Activated naive CD8-positive, alpha-beta T cell treated with anti-CD3 and anti-CD28 coated beads, Interleukin-2, amount 50 U/mL, for 24 hours (primary cell): Measurements from ENCODE around the gene USP9X.
A peak's percentile ranks its signal among the peaks of the same experiment; 100 is the strongest.
"Not testable (repeated sequence)": the region's sequence is repeated elsewhere in the genome, so short reads cannot be mapped to it uniquely, and the experiment has no call there.

Experiments used
- ATAC-seq: fragments of 150-1000 bp; cut with Tn5 transposase; one replicate; pipeline ENCODE4 v1.10.0; 2021
- DNase-seq: peaks from one replicate; pipeline ENCODE4 v3.0.0; 2021
- H3K27ac Mint-ChIP-seq: one replicate; pipeline ENCODE4 v1.8.0; 2021; ENCODE audit warnings: mild to moderate bottlenecking, mixed read lengths
- H3K27me3 Mint-ChIP-seq: one replicate; pipeline ENCODE4 v1.8.0; 2021; ENCODE audit warnings: mixed read lengths
- H3K36me3 Mint-ChIP-seq: one replicate; pipeline ENCODE4 v1.8.0; 2021; ENCODE audit warnings: low read depth, mixed read lengths
- H3K4me1 Mint-ChIP-seq: one replicate; pipeline ENCODE4 v1.8.0; 2021; ENCODE audit warnings: mixed read lengths
- H3K4me3 Mint-ChIP-seq: one replicate; pipeline ENCODE4 v1.8.0; 2021; ENCODE audit warnings: mild to moderate bottlenecking, moderate library complexity, mixed read lengths
- H3K9me3 Mint-ChIP-seq: one replicate; pipeline ENCODE4 v1.8.0; 2021; ENCODE audit warnings: mixed read lengths

Gene USP9X

DNA sequence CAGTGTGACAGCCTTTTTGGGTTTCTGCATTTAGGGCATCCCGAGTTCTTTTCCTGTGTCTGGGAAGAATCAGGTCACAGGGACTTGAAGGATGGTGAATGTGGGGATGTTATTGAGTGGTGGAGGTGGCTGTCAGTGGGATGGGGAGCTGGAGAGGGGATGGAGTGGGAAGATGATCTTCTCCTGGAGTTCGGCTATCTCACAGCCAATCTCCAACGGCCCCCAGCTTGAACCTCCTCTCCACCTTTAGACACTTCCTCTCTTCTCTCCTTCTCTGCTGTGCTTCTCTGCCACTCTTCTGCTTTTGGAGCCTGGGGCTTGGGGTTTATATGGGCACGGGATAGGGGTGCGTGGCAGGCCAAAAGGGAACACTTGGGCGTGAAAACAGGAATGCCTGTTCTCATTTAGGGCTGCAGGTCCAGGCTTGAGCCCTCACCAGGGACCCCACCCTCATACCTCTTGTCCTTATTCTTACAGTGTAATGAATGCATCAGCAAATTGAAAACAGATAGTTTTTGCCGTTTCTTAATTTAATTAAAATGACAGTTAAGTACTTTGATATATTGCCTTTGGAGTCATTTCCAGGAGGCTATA, 37.5 kb downstream of the USP9X start:
- DNase-seq (no peak), ATAC-seq (no peak)
- Mint-ChIP-seq H3K27ac (no peak overlapping the region), H3K36me3 (peaks cover 9% of the 10 kb centered on the region), H3K4me3 (no peak overlapping the region), H3K27me3 (no peaks in the 10 kb centered on the region), H3K4me1 (peaks cover 71% of the 10 kb centered on the region), H3K9me3 (no peaks in the 10 kb centered on the region)

DNA sequence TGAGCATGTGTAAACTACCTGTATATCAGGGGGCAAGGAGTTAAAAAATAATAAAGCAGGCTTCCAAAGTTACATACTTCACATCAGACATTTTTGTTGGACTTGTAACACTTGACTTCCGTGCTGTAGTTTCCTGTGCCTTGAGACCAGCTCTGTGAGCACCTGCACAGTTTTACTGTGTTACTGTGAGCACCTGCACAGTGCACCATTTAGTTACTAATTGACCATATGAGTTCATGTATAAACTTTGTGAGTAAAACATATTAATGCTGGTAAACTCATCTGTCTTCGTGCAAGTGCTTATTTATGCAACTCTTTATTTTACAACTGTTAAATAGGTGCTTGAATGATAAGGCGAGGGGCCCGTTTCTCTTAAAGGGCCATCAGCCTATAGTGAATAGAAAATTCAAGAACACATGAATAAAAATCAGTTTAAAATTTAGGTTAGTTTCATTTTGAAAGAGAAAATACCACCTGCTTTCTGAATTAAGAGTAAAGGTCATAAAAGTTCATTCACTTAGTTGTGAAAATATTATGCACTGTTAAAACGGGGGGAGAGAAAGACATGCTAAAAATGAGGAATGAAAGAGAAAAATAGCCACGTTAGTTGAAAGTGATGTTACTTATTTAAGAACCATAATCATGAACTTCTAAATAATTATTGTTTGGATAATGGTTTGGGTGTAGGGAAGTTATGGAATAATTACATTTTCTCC, 42.4 kb downstream of the USP9X start:
- ATAC-seq, result no peak
- DNase-seq, result no peak
- Mint-ChIP-seq H3K27me3 (no peaks in the 10 kb centered on the region), H3K36me3 (peaks cover 17% of the 10 kb centered on the region), H3K9me3 (no peaks in the 10 kb centered on the region), H3K27ac (no peak overlapping the region), H3K4me3 (no peak overlapping the region), H3K4me1 (peaks cover 34% of the 10 kb centered on the region)

DNA sequence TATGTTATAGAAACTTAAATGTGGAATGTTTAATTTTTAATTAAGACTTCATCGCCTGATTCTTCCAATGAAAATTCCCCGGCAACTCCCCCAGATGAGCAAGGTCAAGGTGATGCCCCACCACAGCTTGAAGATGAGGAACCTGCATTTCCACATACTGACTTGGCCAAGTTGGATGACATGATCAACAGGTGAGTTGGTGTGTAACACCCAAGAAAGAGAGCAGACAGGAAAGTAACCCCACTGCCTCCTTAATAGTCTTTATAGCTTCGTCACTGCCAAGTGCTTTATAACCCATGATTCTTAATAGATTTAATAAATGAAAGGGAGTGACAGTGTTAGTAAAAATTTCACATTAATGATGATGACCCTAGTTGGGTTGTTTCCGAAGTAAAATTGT, 43.7 kb downstream of the USP9X start:
- Mint-ChIP-seq H3K4me3 (no peak overlapping the region), H3K9me3 (no peaks in the 10 kb centered on the region), H3K4me1 (peaks cover 26% of the 10 kb centered on the region), H3K36me3 (peaks cover 18% of the 10 kb centered on the region), H3K27ac (no peak overlapping the region), H3K27me3 (no peaks in the 10 kb centered on the region)
- ATAC-seq, result no peak
- DNase-seq, result no peak

- H3K27ac Mint-ChIP-seq, result no peak overlapping the region
- ATAC-seq, result no peak
- H3K4me3 Mint-ChIP-seq, result no peak overlapping the region
- peaks cover 19% of the 10 kb centered on the region for H3K4me1 Mint-ChIP-seq
- peaks cover 15% of the 10 kb centered on the region for H3K36me3 Mint-ChIP-seq
- no peak for DNase-seq
- no peaks in the 10 kb centered on the region for H3K27me3 Mint-ChIP-seq
- no peaks in the 10 kb centered on the region for H3K9me3 Mint-ChIP-seq
These were observed 46.5 kb downstream of the USP9X start for GRCh38 chrX:41131766-41132165.

- ATAC-seq, result no peak
- peaks cover 7% of the 10 kb centered on the region for H3K4me1 Mint-ChIP-seq
- H3K27ac Mint-ChIP-seq, result no peak overlapping the region
- no peak for DNase-seq
- H3K9me3 Mint-ChIP-seq, result no peaks in the 10 kb centered on the region
- no peaks in the 10 kb centered on the region for H3K27me3 Mint-ChIP-seq
- no peak overlapping the region for H3K4me3 Mint-ChIP-seq
- H3K36me3 Mint-ChIP-seq, result peaks cover 15% of the 10 kb centered on the region
These were observed 48.3 kb downstream of the USP9X start for GRCh38 chrX:41133551-41133950.

DNA sequence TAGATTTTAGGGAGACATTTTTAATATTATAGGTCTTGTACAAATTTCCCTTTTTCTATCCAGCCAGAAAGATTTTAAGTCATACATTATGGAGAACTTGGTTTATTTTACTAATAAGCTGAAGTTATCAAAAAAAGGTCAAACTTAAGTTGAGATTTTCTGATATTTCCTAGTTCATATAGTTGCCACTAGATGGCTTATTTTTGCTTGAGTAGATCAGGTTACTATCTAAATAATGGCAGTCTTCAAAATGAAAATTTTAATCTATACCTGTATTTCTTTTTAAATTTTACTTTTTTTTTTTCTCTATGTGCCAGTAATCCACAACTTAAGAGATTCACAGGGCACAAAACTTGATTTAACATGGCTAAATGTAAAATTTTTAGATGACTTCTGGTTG, 52.3 kb downstream of the USP9X start:
- H3K27me3 Mint-ChIP-seq, result no peaks in the 10 kb centered on the region
- no peak overlapping the region for H3K27ac Mint-ChIP-seq

DNA sequence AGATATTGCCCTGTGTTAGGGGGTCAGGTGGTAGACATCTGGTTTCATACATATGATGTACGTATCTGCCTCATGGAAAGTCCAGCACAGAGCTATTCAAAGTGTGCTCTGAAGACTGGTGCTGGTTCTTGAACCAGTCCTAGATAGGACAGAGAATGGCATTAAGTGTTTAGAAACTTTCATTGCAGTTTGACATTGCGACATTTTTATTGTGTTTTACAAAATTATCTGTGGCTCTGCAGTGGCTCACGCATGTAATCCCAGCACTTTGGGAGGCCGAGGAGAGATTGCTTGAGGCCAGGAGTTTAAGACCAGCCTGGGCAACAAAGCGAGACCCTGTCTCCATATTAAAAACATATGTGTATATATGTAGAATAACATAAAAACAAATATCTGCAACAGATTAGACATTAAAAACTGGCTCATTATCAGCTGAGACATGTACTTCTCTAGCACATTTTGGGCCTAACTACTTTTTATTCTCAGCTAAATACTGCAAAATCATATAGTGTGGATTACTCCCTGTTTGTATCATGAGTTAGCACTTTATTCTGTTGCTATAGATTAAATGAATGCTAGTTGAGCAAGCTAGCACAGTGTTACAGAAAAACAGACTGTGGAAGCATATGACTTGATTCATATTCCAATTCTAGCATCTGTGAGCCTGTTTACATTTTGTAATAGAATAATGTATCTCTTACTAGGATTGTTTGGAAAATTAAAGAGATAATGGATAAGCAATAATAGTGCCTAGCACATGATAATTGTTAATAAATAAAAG, 57.1 kb downstream of the USP9X start:
- DNase-seq (no peak), ATAC-seq (no peak)
- Mint-ChIP-seq H3K4me1 (peaks cover 28% of the 10 kb centered on the region), H3K9me3 (no peaks in the 10 kb centered on the region), H3K36me3 (peaks cover 17% of the 10 kb centered on the region), H3K27me3 (no peaks in the 10 kb centered on the region), H3K4me3 (no peak overlapping the region), H3K27ac (no peak overlapping the region)

More for the DNA sequence above, 52.3 kb downstream of the USP9X start:
- H3K36me3 Mint-ChIP-seq, result peaks cover 6% of the 10 kb centered on the region
- DNase-seq, result no peak
- no peak overlapping the region for H3K4me3 Mint-ChIP-seq
- H3K4me1 Mint-ChIP-seq, result peaks cover 2% of the 10 kb centered on the region
- no peak for ATAC-seq
- H3K9me3 Mint-ChIP-seq, result no peaks in the 10 kb centered on the region

DNA sequence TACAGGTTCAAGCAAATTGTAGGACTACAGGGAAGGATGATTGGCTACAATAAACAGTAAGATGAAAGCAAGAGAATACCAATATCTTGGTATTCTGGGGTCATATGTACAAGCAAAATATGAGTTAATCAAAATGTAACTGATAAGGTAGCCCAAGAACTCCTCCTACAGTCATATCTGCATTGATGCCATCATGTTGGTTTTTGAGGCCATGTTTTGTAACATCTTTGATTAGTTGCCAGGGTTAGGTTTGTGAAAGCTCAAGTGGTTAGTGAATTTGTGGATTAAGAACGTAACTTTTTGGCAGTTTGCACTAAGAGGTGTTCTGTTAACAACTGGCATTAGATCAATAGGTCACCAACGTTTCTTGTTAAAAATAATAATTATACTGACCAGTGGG, 59.6 kb downstream of the USP9X start:
- ATAC-seq (no peak), DNase-seq (no peak)
- no peak overlapping the region for H3K4me3 Mint-ChIP-seq
- peaks cover 28% of the 10 kb centered on the region for H3K4me1 Mint-ChIP-seq
- H3K27me3 Mint-ChIP-seq, result no peaks in the 10 kb centered on the region
- no peaks in the 10 kb centered on the region for H3K9me3 Mint-ChIP-seq
- peaks cover 28% of the 10 kb centered on the region for H3K36me3 Mint-ChIP-seq
- H3K27ac Mint-ChIP-seq, result no peak overlapping the region

DNA sequence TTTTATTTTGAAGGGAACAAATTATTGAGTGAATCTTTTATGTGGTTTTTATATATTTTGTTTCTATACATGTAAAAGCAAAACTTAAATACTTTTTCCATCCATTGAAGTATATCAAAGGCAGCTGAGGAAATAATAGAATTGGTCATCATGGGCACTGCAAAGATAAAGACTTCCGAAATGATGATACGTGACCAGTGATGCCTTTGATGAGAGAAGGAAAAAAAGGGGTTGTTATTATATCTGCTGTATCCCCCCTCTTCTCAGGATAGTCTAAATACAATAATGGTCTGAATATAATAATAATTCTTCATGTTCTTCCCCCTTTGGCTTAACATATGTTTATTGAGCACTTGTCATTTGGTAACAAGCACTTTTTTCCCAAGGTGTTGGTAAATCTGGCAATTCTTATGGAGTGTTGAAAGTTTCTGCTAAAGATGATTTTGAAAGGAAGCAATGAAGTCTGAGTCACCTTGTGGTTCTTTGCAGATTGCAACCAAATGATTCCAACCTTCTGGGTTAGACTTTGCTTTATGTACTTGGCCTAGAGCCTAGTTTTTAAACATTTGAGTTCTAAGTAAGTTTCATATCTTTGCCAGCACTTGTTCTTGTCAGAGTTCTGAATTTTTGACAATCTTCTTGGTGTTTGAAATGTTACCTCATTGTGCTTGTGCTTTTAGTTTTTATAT, 60.8 kb downstream of the USP9X start:
- H3K27ac Mint-ChIP-seq, result peak overlapping the region; percentile 39
- peaks cover 28% of the 10 kb centered on the region for H3K36me3 Mint-ChIP-seq
- no peak for DNase-seq
- peaks cover 28% of the 10 kb centered on the region for H3K4me1 Mint-ChIP-seq
- peak; percentile 49 for ATAC-seq
- H3K9me3 Mint-ChIP-seq, result no peaks in the 10 kb centered on the region
- no peak overlapping the region for H3K4me3 Mint-ChIP-seq
- no peaks in the 10 kb centered on the region for H3K27me3 Mint-ChIP-seq

GRCh38 chrX:41148553-41148952, 63.3 kb downstream of the USP9X start:
- Mint-ChIP-seq H3K9me3 (no peaks in the 10 kb centered on the region), H3K36me3 (peaks cover 30% of the 10 kb centered on the region), H3K4me1 (peaks cover 28% of the 10 kb centered on the region), H3K4me3 (no peak overlapping the region), H3K27me3 (no peaks in the 10 kb centered on the region), H3K27ac (no peak overlapping the region)
- DNase-seq, result no peak
- ATAC-seq, result no peak

DNA sequence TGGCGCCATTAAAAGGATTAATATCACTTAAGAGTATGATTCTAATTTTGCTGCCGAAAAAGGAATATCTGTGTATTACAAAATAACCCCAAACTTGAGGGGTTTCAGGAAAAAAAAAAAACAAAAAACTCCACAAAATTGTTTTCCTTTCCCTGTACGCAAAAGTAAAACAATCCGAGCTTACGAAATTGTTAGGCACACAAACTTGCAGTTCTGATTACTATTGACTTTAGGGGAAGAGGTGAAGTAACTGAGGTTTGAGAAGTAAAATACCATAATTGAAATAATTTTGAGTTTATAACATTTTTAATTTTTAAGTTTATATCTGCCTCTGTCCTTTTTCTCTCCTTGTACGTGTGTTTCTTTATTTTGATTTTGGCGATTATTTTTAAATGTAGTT, 64.8 kb downstream of the USP9X start:
- H3K4me3 Mint-ChIP-seq, result no peak overlapping the region
- peaks cover 29% of the 10 kb centered on the region for H3K36me3 Mint-ChIP-seq
- peaks cover 19% of the 10 kb centered on the region for H3K4me1 Mint-ChIP-seq
- ATAC-seq (no peak), DNase-seq (no peak)
- no peaks in the 10 kb centered on the region for H3K27me3 Mint-ChIP-seq
- H3K9me3 Mint-ChIP-seq, result no peaks in the 10 kb centered on the region
- no peak overlapping the region for H3K27ac Mint-ChIP-seq

- H3K9me3 Mint-ChIP-seq, H3K4me1 Mint-ChIP-seq, H3K4me3 Mint-ChIP-seq, H3K27ac Mint-ChIP-seq, ATAC-seq, H3K27me3 Mint-ChIP-seq, DNase-seq: not testable (repeated sequence)
- H3K36me3 Mint-ChIP-seq, result peaks cover 29% of the 10 kb centered on the region
These were observed 66.5 kb downstream of the USP9X start for GRCh38 chrX:41151726-41152125.

GRCh38 chrX:41152221-41152620, 67.0 kb downstream of the USP9X start:
- no peaks in the 10 kb centered on the region for H3K4me1 Mint-ChIP-seq
- no peaks in the 10 kb centered on the region for H3K27me3 Mint-ChIP-seq
- H3K36me3 Mint-ChIP-seq, result peaks cover 24% of the 10 kb centered on the region
- no peaks in the 10 kb centered on the region for H3K9me3 Mint-ChIP-seq
- no peak overlapping the region for H3K4me3 Mint-ChIP-seq
- DNase-seq (no peak), ATAC-seq (no peak)
- no peak overlapping the region for H3K27ac Mint-ChIP-seq

- H3K4me3 Mint-ChIP-seq, result no peak overlapping the region
- H3K27ac Mint-ChIP-seq, result no peak overlapping the region
- H3K4me1 Mint-ChIP-seq, result no peaks in the 10 kb centered on the region
- H3K9me3 Mint-ChIP-seq, result no peaks in the 10 kb centered on the region
- no peak for ATAC-seq
- DNase-seq, result no peak
- H3K36me3 Mint-ChIP-seq, result peaks cover 27% of the 10 kb centered on the region
- H3K27me3 Mint-ChIP-seq, result no peaks in the 10 kb centered on the region
These were observed 68.2 kb downstream of the USP9X start for GRCh38 chrX:41153448-41153847.
